Bronchial epithelial cell (primary cell): ENCODE data around the gene NRP2. TPM values are rescaled to one million over a fixed set of nuclear protein-coding genes. Genes with fewer than 3 reads are reported as not detected.

Source experiments
- DNase-seq: peaks from one replicate; pipeline ENCODE4 v3.0.0-alpha.2; 2010; ENCODE audit warnings: low read depth
- FAIRE-seq: peaks from 2 replicates; lab custom pipeline; 2011; peaks lifted over from hg19 to GRCh38; lab: Jason Lieb, UNC
- H3K27me3 ChIP-seq: 2 replicates; pipeline ENCODE4 v1.5.1; 2011; ENCODE audit warnings: low read length; ENCODE audit not compliant: control insufficient read depth, insufficient read depth
- H3K36me3 ChIP-seq: 2 replicates; pipeline ENCODE4 v1.5.1; 2011; ENCODE audit warnings: low read length; ENCODE audit not compliant: control insufficient read depth, insufficient read depth
- H3K4me3 ChIP-seq: 2 replicates; pipeline ENCODE4 v1.5.1; 2011; ENCODE audit warnings: mild to moderate bottlenecking, low read depth, low read length, control low read depth
- CTCF ChIP-seq: IDR thresholded peaks from 2 replicates; pipeline ENCODE4 v1.5.1; 2011; ENCODE audit warnings: mild to moderate bottlenecking, moderate library complexity, low read length, control low read depth, inconsistent platforms; ENCODE audit not compliant: insufficient read depth, severe bottlenecking
- total RNA-seq: library from RNA; depleted of rRNA; stranded (reverse); fragments of >200 nt; gene quantifications from 2 replicates; pipeline ENCODE4 v1.2.1, GENCODE V29; 2014

NRP2 gene
- total RNA-seq, 1 donor from 2014 or later: 21.3 TPM

- H3K36me3 ChIP-seq: peaks cover 1% of the 10 kb centered on the region
- no peak for FAIRE-seq
- TF ChIP-seq CTCF: no peak
- no peaks in the 10 kb centered on the region for H3K27me3 ChIP-seq
- DNase-seq: peak; percentile 28
- H3K4me3 ChIP-seq: no peak overlapping the region
Observed at GRCh38 chr2:205769879-205770278, 87.6 kb downstream of the NRP2 start.

- H3K36me3 ChIP-seq: no peaks in the 10 kb centered on the region
Observed at GRCh38 chr2:205770577-205770976, 88.3 kb downstream of the NRP2 start.

DNA sequence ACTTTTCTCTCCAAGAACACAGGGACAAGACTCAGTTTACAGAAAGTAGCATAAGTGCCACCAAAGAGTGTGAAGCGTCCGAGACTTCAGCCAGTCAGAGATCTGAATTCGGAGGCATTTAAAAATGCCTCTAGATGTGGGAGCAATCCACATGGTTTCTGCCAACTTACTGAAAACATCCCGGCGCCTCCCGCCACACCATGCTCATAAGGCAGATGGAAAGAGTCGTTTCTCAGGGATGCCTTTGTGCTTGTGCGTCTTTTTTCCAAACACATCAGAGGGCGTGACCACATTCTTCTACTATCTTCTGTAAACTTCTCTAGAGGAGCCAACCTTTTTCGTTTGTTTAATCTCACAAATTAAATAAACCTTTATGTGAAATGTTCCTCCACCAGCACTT is 88.7 kb downstream of the NRP2 start:
- TF ChIP-seq CTCF: no peak
- DNase-seq (no peak), FAIRE-seq (no peak)
- no peaks in the 10 kb centered on the region for H3K27me3 ChIP-seq
- H3K36me3 ChIP-seq: no peaks in the 10 kb centered on the region
- no peak overlapping the region for H3K4me3 ChIP-seq

More at GRCh38 chr2:205770577-205770976, 88.3 kb downstream of the NRP2 start:
- Histone ChIP-seq H3K27me3 (no peaks in the 10 kb centered on the region), H3K4me3 (no peak overlapping the region)
- FAIRE-seq (no peak), DNase-seq (no peak)
- TF ChIP-seq CTCF: no peak

DNA sequence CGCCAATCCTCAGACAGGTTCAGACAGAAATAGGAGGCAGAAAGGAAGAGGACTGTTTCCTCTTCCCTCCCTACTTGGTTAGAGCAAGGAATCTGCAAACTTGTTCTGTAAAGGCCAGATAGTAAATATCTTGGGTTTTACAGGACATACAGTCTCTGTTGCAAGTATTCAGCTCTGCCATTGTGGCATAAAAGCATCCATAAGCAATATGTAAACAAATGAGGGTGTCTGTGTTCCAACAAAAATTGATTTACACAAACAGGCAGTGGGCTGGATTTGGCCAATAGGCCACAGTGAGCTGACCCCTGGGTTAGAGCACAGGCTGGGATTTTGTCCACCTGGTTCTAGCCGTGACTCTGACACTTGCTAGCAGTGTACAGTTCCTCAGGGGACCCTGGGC is 89.4 kb downstream of the NRP2 start:
- H3K27me3 ChIP-seq: no peaks in the 10 kb centered on the region
- no peak overlapping the region for H3K4me3 ChIP-seq
- no peaks in the 10 kb centered on the region for H3K36me3 ChIP-seq
- DNase-seq (peak; percentile 21), FAIRE-seq (no peak)
- TF ChIP-seq CTCF: no peak

DNA sequence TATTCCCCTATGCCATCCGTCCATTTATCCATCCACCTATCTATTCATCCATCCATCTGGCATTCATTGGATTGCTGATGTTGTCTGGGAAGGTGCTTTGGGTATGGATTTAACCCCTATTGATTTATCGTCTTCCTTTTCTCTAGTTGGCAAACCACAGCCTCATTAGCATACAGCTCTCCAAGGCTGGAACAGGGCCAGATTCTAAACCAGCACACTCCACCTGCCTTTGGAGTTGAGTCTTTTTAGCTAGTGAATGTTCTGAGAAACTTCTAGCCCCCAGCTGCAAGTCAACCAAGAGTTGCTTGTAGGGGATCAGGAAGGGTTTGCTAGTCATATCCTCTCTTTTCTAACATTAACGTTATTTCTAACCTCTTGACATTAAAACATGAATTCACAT is 90.7 kb downstream of the NRP2 start:
- Histone ChIP-seq H3K36me3 (no peaks in the 10 kb centered on the region), H3K27me3 (no peaks in the 10 kb centered on the region), H3K4me3 (no peak overlapping the region)
- FAIRE-seq (no peak), DNase-seq (no peak)
- TF ChIP-seq CTCF: no peak

DNA sequence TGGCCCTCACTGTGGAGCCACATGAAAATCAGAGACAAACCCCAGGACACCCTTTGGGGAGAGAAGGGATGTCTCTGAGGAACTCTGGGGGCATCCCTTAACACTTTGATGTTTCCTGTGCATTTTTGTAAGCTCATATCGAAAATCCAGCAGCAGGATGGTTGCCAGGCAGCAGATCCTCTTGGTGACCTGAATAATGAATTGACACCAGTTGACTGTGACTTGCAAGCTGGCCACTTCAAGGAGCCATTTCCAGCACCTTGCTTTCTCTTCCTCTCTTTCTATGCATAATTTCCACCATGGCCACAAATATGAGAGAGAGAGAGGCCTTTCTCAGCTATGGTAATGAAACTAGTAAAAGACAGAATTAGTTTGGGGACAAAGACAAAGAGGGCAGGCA is 91.7 kb downstream of the NRP2 start:
- H3K27me3 ChIP-seq: no peaks in the 10 kb centered on the region
- DNase-seq: no peak
- FAIRE-seq: no peak
- no peaks in the 10 kb centered on the region for H3K36me3 ChIP-seq
- no peak overlapping the region for H3K4me3 ChIP-seq
- no peak for TF ChIP-seq CTCF
